ENCODE data around the gene RNF224.

Gene RNF224

DNA sequence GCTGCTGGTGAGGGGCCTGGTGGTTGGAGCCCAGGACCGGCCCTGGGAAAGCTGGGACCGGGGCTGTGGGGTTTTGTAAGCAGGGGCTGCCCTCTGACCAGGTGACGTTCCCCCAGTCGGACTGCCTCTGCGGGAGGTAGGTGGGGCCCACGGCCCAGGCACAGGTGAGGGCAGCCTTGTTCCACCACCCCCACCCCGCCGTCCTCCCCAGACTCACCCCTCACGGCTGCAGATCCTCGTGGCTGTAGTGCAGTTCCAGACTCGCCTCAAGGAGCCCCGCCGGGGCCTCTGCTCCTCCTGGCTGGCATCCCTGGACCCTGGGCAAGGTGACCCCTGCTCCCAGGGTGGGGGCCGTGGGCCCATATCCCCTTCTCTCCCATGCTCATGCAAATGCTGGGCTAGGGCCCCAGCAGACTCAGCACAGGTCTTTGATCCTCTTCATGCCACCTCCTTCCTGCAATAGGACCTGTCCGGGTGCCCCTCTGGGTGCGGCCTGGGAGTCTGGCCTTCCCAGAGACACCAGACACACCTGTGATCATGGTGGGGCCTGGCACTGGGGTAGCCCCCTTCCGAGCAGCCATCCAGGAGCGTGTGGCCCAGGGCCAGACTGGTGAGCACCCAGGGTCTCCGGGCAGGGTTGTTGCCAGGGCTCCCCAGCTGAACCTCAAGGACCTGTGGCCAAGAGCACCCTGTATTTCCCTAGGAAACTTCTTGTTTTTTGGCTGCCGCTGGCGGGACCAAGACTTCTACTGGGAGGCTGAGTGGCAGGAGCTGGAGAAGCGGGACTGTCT is 11.9 kb upstream of the RNF224 start:
- DNase-seq (ENCODE audit: low read depth in 2 of 2) = no peak

DNA sequence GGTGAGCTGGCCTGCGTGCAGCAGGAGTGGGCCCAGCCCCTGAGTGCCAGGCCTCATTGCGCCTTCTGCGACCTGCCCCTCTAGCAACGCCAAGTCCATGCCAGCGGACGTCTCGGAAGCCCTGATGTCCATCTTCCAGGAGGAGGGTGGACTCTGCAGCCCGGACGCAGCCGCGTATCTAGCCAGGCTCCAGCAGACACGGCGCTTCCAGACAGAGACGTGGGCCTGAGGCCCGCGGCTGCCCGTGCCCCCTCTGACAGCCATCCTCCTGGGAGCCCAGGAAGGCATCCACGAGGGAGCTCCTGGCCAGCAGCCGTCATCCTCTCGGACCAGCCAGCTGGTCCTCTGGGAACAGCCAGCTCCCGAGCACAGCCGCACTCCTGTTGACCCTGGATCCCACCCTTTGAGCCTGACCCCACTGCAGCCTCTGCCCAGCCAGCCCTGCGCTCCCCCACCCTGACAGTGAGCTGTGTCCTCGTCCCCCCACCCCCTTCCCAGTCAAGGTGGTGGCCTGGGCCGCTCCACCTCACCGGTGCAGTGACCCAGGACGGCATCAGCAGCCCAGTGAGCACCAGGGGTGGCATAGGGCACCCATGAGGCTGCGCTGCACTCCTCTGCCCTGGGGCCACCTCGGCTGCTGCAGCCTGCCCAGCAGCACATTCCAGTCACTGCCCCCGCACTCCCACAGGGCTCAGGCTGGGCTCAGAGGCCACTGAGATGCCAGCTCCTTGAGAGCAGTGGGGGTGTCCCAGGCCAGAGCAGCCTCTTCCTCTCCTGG is 10.9 kb upstream of the RNF224 start:
- DNase-seq (ENCODE audit: low read depth in 2 of 2) = no peak

DNA sequence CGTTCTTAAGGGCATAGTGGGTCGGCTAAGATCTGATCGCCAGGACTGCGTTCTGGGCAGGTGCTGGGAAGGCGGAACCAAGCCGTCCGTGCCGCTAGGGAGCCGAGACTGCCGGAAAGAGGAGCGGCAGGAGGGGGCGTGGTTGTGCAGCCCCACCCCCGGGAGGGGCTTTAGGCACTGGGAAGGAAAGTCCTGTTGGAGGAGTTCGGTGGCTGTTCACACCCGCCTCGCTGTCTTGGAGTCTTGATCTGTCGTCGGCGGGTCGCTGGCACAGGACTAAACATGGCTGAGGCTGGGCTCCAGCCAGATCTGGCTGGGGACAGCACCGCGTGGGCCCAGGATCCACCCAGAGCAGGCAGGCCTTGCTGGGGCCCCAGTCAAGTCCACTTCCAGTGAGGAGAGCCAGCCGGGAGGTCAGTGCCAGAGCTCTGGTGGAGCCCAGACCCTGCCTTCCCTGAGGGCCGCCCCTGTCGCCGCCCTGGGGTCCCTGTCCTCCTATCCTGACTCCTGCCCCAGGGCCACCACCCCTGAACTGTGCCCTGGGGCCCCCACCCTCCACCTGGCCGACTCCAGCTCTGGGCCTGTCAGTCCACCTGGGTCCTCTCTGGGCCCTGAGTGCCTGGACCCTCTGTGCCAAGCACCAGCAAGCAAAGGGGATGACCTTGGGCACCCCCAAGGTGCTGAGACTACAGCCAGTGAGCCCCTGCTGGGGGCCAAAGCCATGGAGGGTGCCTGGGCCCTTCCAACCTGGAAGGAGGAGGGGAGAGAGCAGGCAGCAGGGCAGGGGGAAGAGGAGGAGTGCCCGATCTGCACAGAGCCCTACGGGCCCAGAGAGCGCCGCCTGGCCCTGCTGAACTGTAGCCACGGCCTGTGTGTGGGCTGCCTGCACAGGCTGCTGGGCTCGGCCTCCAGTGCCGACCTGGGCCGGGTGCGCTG is 9.8 kb upstream of the RNF224 start:
- DNase-seq (ENCODE audit: low read depth in 2 of 2) = no peak

DNA sequence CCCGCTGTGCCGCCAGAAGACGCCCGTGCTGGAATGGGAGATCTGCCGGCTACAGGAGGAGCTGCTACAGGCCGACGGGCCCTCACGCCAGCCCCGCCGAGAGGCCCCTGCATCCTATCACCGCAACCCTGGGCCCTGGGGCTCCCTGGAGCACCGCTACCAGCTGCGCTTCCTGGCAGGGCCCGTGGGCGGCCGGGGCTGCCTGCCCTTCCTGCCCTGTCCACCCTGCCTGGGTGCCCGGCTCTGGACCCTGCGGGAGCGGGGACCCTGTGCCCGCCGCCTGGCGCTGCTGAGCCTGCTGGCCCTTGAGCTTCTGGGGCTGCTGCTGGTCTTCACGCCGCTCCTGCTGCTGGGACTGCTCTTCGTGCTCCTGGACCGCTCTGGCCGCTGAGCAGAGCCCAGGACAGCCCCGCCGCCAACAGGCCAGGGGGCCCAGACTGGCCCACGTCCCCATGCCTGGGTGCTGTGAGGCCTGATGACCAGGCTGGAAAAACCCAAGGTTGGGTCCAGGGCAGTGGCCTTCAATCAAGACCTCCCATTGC is 9.0 kb upstream of the RNF224 start:
- no peak for DNase-seq (ENCODE audit: low read depth in 2 of 2)

DNA sequence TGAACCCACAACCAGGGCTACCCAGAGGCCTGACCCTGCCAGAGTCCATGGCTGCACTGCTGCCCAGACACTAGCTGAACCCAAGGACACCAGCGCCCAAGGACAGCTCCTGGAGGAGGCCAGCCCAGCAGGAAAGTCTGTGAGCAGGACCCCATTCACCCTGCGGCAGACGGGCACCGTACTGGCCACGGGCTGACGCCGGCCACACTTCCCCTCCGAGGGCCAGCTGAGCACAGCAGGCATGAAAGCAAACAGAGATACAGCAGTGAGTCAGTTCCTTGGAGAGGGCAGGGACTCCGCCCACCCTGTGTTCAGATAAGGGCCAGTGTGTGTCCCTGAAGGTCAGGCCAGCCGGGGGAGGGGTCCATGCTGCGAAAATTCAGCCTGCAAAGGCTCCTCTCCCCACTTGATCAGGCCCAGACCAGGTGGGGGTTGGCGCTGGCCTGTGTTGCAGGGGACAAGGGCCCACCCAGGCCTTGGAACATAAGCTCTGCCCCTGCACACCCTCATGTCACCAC is 8.5 kb upstream of the RNF224 start:
- no peak for DNase-seq (ENCODE audit: low read depth in 2 of 2)

DNA sequence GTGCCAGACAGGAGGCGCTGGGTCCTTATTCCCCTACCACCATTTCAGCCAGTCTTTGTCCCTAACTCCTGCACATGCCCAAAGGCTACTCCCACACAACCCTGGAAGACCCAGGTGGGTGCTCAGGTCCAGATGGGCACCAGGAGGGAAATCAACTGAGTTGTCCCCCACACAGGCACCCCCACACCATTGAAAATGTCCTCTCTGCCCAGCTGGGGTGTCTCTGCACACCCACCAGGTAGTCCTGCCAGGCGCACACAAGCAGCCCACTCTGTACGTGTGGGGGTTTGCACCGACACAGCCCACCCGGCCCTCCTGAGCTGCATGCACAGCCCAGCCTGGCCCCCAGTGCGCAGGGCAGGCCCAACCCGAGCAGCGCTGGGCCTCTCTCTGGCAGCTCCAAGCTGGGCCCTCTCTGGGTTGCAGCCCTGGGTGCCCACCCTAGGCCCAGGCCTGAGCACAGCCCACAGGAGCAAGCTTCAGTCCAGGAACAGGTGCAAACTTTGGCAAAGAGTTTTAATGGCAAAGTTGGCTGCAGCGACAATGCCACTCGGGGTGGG is 7.5 kb upstream of the RNF224 start:
- DNase-seq (ENCODE audit: low read depth in 2 of 2) = no peak

DNA sequence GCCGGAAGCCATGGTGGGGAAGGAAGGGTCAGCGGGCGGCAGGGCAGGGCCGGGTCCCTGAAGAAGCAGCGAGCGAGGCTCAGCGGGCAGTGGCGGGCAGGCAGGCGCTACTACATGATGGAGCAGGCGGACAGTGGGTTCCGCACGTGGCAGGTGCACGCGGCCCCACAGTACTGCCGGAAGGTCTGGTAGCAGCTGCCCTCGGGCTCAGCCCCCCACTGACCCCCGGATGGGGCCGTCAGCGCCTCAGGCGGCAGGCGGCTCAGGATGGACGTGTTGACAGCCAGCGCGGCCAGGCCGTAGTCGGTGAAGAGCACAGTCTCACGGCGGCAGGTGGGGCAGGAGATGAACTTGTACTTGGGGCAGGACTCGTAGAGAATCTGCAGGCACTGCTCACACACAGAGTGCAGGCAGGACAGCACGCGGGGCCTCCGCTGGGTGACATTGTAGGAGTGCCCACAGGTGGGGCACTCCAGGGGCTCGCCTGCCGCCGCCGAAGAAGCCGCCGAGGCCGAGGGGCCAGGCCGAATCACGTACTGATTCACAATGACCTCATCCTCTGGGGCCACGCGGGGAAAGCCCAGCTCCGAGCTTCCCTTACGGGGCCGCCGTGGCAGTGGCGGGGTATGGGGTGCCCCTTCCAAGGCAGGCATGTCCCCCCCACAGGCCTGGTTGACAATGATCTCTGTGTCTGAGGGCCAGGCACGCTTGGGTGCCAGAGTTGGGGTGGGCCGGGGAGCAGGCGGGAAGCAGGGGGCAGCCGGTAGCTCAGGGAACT is 6.8 kb upstream of the RNF224 start:
- DNase-seq (ENCODE audit: low read depth in 2 of 2) = no peak

DNA sequence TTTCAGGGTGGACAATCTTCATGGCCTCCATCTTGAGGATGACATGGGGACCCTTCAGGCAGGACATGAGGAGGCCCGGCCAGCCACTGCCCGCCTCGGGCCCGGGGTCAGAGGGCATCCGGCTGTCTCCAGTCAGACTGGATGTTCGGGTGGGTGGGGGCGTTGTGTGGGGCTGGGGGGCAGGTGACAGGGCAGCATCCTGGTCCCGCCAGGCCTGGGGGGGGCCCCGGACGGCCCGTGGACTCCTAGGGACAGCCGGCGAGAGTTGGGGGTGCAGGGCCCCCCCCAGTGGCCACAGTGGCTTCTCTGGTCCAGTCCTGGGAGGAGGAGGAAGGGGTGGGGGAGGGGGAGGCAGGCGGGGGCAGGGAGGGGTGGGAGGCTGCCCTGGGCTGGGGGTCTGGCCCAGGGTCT is 6.2 kb upstream of the RNF224 start:
- DNase-seq (ENCODE audit: low read depth in 2 of 2) = no peak

DNA sequence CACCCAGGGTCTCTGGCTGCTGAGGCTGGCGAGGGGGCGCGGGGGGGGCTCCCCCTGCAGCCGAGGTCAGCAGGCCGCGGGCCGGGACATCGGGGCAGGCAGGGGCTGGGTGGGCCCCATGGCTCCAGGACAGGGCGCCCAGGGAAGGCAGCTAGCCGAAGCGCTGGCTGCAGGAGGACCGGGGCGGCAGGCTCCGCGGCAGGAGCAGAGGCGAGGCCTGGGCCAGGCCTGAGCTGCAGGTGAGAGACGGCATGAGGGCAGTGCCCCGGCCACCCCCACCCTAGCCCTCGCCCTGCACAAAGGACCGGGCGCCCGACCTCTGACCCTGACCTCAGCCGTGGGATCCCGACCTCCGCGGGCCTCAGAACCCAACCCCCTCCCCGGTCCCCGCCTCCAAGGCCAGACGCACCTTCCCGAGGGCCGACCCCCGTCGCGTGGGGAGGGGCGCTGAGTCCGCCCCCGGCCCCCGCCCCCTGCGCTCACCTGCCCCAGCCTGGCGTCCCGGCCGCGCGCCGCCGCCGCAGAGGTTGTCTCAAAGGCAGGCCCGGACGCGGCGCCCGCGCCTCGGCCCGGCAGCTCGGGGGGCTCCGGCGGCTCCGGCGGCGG is 5.7 kb upstream of the RNF224 start:
- no peak for DNase-seq (ENCODE audit: low read depth in 2 of 2)

DNA sequence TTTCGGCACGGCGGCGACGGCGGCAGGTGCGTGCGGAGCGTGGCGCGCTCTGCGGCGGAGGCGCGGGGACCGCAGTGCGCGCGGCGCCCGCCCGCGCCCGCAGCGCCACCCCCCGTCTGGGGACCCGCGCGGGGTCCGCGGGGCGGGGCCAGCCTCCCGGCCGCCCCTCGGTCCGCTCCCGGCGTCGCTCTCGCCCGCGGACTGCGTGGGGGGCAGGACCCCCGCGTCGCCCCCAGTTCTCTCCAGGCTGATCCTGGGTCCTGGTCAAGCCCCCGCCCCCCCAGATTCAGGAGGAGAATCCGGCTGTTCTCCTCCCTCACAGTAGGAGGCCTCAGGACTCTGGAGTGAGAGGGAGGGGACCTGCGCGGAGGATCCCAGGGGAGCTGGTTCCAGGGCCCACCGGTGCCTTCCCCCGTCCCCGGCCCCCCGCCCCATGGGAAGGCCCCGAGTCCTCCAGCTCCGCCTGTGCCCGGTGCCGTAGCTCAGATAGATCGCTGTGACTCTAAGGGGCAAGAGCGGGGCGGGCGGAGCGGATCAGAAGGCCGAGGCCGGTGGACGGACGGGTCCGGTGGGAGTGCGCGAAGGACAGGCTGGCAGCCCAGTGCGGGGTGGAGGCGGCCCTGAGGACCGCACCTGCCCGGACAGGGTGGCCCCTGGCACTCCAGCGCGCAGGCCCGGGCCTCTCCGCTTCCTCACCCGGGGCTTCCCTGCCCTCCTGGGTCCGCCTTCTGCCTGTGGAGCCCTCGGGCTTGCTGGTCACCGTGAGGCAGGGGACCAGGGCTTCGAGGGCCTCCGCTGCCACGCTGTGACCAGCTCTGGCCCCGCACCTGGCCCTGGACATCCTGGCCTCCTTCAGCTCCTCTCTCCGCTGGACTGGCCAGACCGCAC is 4.9 kb upstream of the RNF224 start, which contains the start of gene RNF208:
Gene RNF208 (minus strand): TSS at position 51 of the 888 bp plus-strand sequence. CDS start 1,028 bp downstream, outside the sequence.
- DNase-seq (ENCODE audit: low read depth in 2 of 2) = no peak

DNA sequence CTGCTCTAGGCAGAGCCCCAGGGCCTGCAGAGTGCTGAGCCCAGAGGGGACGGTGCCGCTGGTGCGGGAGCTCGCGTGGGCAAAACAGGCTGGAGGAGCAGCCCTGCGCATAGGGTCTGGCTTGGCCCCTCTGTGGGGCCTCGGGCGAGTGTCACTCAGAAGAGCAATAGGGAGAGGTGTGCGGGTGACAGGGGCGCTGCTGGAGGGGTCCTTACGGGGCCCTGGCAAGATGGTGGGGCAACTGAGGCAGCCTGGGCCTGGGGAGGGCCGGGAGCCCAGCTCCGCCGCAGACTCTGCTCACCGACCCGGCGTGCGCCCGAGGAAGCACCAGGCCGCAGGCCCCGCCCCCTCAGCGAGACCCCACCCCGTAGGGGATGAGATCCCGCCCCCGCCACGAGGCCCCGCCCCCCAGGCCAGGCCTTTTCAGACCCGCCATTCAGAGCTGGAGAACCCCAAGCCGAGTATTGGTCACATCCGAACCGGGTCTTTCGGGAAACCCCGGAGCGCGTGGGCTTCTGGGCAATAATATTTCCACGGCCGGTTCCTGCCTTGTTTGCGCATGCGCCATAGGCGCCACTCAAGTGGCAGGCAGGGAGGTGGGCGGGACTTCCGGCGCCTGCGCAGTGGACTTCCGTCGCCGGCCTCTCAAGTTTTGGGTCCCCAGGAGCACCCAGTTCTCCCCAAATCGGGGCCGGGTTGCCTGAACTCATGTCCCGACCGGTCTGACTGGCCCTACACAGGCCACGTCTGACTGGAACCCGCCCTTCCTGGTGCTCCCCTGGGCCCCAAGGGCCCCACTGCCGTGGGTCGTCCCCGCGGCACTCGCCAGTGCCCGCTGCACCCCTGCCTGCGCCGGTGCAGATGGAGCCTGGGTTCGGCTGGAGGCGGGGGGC is 4.0 kb upstream of the RNF224 start:
- peak; percentile 97 to 99 for DNase-seq (ENCODE audit: low read depth in 2 of 2)

DNA sequence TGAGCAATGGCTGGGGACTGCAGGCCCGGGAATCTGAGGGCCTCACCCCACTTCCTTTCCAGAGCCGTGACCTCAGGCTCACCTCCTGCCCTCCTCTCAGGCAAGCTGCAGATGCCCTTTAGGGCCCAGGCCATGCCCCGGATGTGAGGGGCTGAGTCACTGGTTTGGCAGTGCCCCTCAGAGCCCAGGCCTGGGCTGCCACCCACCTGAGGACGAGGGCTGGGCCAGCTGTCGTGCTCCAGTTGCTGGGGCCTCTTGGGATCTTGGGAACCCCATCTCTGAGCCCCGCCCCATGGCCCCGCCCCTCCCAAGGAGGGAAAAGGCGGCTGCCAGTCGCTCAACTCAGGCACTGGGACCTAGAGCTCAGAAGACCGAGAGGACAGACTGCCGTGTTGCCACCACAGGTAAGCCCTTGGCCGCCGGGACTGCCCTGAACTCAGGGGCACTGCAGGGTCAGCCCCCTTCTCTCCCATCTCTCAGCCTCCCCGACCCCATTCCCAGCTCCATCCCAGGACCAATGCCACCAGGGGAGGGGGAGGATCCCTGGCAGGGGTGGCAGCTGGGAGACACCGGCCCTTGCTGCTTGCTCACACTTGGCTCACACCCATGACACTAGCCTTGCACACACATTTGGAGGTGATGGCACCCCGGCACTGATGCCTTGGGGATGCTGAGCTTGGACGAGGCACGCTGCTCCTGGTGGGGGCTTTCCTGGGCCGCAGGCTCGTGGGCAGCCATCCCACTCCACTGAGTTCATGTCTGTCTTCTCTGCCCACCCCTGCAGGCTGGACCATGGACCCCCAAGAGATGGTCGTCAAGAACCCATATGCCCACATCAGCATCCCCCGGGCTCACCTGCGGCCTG is 2.2 kb upstream of the RNF224 start, which contains the start of gene CYSRT1:
Gene CYSRT1 (plus strand): TSS at position 345 of the 865 bp plus-strand sequence. CDS start 448 bp downstream, at position 793.
- no peak for DNase-seq (ENCODE audit: low read depth in 2 of 2)

DNA sequence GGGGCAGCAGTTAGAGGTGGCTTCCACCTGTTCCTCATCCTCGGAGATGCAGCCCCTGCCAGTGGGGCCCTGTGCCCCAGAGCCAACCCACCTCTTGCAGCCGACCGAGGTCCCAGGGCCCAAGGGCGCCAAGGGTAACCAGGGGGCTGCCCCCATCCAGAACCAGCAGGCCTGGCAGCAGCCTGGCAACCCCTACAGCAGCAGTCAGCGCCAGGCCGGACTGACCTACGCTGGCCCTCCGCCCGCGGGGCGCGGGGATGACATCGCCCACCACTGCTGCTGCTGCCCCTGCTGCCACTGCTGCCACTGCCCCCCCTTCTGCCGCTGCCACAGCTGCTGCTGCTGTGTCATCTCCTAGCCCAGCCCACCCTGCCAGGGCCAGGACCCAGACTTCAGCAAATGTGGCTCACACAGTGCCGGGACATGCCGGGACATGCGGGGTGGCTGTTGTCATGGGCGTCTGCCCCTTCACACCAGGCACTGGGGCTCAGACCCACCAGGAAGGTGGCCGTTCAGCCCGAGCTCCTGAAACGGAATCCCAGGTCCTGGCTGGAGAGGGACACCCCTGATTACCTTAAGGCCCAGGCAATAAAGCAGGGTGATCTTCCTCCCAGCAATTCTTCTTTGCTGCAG is 1.5 kb upstream of the RNF224 start:
- no peak for DNase-seq (ENCODE audit: low read depth in 2 of 2)

DNA sequence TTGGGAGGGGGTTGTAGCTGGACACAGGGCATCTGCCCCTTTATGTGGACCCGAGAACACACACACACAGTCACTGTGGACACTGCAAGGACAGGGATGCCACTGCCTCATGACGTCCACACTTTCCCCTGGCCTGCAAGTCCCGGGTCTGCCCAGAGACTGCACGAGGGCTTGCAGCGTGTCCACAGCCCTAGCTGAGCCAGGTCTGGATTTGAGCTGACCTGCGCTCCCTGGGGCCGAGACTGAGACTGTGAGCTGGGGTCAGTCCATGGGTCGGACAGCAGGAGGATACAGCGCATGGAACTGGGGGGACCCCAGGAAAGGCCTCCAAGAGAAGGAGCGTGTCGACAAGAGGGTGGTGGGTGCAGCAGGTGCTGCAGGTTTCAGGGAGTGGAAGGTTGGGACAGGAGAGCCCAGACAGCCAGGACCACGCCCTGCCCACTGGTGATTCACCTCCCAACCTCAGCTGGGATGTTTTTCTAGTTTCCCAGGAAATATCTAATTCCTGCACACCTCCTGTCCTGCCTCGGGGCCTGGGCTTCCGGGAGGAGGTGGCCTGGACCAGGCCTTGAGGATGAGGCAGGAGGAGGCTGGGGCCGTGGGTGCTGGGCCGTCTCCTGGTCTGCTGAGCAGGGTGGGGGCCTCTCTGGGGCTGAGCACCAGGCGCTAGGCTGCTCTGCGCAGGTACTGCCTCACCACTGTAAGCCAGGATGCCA is 806 bp upstream of the RNF224 start:
- DNase-seq (ENCODE audit: low read depth in 2 of 2) = no peak

DNA sequence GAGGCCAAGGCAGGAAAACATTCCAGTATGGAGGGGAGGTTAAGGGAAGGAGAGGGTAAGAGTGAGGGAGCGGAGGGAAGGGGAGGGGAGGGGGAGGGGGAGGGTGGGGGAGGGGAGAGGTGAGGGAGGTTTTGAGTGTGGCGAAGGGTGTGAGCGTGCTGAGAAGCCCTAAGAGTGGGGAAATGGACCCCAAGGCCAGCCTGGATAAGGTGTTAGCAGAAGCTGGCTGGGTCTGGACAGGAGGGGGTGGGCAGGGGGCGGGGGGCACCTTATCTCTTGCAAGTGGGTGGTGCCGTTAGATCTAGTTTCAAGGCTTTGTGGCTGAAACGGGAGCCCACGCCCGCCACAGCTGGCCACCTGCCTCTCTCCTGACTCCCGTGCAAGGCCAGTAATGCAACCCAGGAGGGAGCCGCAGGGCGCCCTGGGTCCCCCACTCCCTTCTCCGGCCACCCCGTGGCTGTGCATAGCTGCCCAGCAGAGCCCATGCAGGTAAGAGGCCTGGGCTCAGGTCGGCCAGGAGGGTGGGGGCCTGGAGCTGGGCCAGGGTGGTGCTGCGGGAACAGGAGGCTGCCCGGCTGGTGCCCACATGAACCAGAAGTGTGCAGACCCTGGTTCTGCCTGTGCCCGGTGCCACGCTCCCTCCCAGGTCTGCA is 677 bp downstream of the RNF224 start:
- no peak for DNase-seq (ENCODE audit: low read depth in 2 of 2)

All from stimulated activated CD8-positive, alpha-beta memory T cell treated with anti-CD3 and anti-CD28 coated beads, Interleukin-7, amount 100 ng/mL, for 4 hours (primary cell).